ENCODE data around the gene SCN1A. TPM values are rescaled to one million over a fixed set of nuclear protein-coding genes. Genes with fewer than 3 reads are reported as not detected.

SCN1A gene
- total RNA-seq, 2 donors from 2014 or later, result 0.05 TPM; not detected in 1

GRCh38 chr2:166092889-166093288 is 34.9 kb downstream of the SCN1A start:
- Histone ChIP-seq H3K4me1 (no peaks in the 10 kb centered on the region), H3K9ac (ENCODE audit: low read depth in 2 of 2, low read length in 2 of 2) (no peak overlapping the region), H3K27me3 (no peaks in the 10 kb centered on the region), H3K36me3 (no peaks in the 10 kb centered on the region), H3K9me3 (no peaks in the 10 kb centered on the region), H3K4me3 (no peak overlapping the region), H3K27ac (no peak overlapping the region)
- no peak for TF ChIP-seq CTCF (IDR thresholded peaks at IDR 0.05)
- intact Hi-C loops (cut with DNase I), result no loop called here
- DNase-seq, result no peak

GRCh38 chr2:166091439-166091838 is 36.4 kb downstream of the SCN1A start:
- H3K36me3 ChIP-seq, result no peaks in the 10 kb centered on the region
- no peaks in the 10 kb centered on the region for H3K4me1 ChIP-seq
- H3K4me3 ChIP-seq, result no peak overlapping the region
- H3K9me3 ChIP-seq, result no peaks in the 10 kb centered on the region
- no peak for DNase-seq
- no peak overlapping the region for H3K9ac ChIP-seq (ENCODE audit: low read depth in 2 of 2, low read length in 2 of 2)
- H3K27me3 ChIP-seq, result no peaks in the 10 kb centered on the region
- TF ChIP-seq CTCF (IDR thresholded peaks at IDR 0.05), result no peak
- H3K27ac ChIP-seq, result no peak overlapping the region
- intact Hi-C loops (cut with DNase I), result no loop called here

GRCh38 chr2:166090908-166091307 is 36.9 kb downstream of the SCN1A start:
- intact Hi-C loops (cut with DNase I), result no loop called here
- TF ChIP-seq CTCF (IDR thresholded peaks at IDR 0.05), result no peak
- DNase-seq, result no peak
- Histone ChIP-seq H3K4me1 (no peaks in the 10 kb centered on the region), H3K27ac (no peak overlapping the region), H3K4me3 (no peak overlapping the region), H3K36me3 (no peaks in the 10 kb centered on the region), H3K9me3 (no peaks in the 10 kb centered on the region), H3K9ac (ENCODE audit: low read depth in 2 of 2, low read length in 2 of 2) (no peak overlapping the region), H3K27me3 (no peaks in the 10 kb centered on the region)

DNA sequence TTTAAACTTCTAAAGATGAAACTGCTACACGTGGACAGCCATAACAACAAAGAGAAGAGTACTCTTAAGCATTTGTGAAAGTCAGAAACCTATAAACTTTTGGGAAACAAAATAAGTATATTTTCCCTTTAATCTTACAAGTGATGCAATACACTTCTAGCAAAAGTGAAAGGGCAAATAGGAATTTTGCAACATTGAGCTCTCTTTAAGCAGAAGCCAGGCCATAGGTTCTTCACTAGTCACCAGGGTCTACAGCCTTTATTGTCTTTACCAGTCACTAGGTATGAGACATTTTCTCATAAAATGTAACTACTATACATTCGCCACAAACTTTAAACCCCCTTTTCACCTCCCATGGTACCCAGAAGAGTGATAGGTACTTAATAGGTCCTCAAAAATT is 37.5 kb downstream of the SCN1A start:
- intact Hi-C loops (cut with DNase I), result no loop called here
- no peaks in the 10 kb centered on the region for H3K27me3 ChIP-seq
- DNase-seq, result no peak
- no peak overlapping the region for H3K9ac ChIP-seq (ENCODE audit: low read depth in 2 of 2, low read length in 2 of 2)
- no peak overlapping the region for H3K4me3 ChIP-seq
- no peaks in the 10 kb centered on the region for H3K4me1 ChIP-seq
- no peaks in the 10 kb centered on the region for H3K36me3 ChIP-seq
- H3K9me3 ChIP-seq, result no peaks in the 10 kb centered on the region
- no peak overlapping the region for H3K27ac ChIP-seq
- TF ChIP-seq CTCF (IDR thresholded peaks at IDR 0.05), result no peak

- no peak for TF ChIP-seq CTCF (IDR thresholded peaks at IDR 0.05)
- Histone ChIP-seq H3K9ac (ENCODE audit: low read depth in 2 of 2, low read length in 2 of 2) (no peak overlapping the region), H3K27ac (no peak overlapping the region), H3K9me3 (no peaks in the 10 kb centered on the region), H3K4me1 (no peaks in the 10 kb centered on the region), H3K4me3 (no peak overlapping the region), H3K36me3 (no peaks in the 10 kb centered on the region), H3K27me3 (no peaks in the 10 kb centered on the region)
- no peak for DNase-seq
- intact Hi-C loops (cut with DNase I), result no loop called here
These were observed 39.2 kb downstream of the SCN1A start for GRCh38 chr2:166088634-166089033.

- no peaks in the 10 kb centered on the region for H3K9me3 ChIP-seq
- no peak for DNase-seq
- no peak for TF ChIP-seq CTCF (IDR thresholded peaks at IDR 0.05)
- no peak overlapping the region for H3K4me3 ChIP-seq
- no peak overlapping the region for H3K27ac ChIP-seq
- no peaks in the 10 kb centered on the region for H3K4me1 ChIP-seq
- H3K9ac ChIP-seq (ENCODE audit: low read depth in 2 of 2, low read length in 2 of 2), result no peak overlapping the region
- no peaks in the 10 kb centered on the region for H3K36me3 ChIP-seq
- intact Hi-C loops (cut with DNase I), result no loop called here
- no peaks in the 10 kb centered on the region for H3K27me3 ChIP-seq
These were observed 43.5 kb downstream of the SCN1A start for GRCh38 chr2:166084301-166084700.

All from colonic mucosa (tissue), 4 donors.